SH-SY5Y (cell line): ENCODE data around the gene MYF6.

Source experiments
- GATA2 ChIP-seq: IDR thresholded peaks from 2 replicates; pipeline ENCODE4 v1.6.1; 2011; ENCODE audit warnings: mild to moderate bottlenecking, low read depth, low read length
- GATA3 ChIP-seq: IDR thresholded peaks from 2 replicates; pipeline ENCODE4 v1.6.1; 2011; ENCODE audit warnings: low read depth, mild to moderate bottlenecking, low read length, moderate library complexity

MYF6 gene

GRCh38 chr12:80707126-80707829 is at the start of gene MYF6:
MYF6 (plus strand) TSS chr12:80707634; CDS start chr12:80707720, 86 bp downstream.
- TF ChIP-seq GATA2 (no peak), GATA3 (no peak)

- no peak for TF ChIP-seq GATA2
- TF ChIP-seq GATA3: no peak
Measured at GRCh38 chr12:80659512-80660063, 47.8 kb upstream of the MYF6 start.

- TF ChIP-seq GATA3 (no peak), GATA2 (no peak)
Measured at GRCh38 chr12:80662586-80662985, 44.8 kb upstream of the MYF6 start.

GRCh38 chr12:80670214-80670613 is 37.2 kb upstream of the MYF6 start:
- TF ChIP-seq GATA3 (no peak), GATA2 (no peak)

GRCh38 chr12:80676856-80677255 is 30.6 kb upstream of the MYF6 start:
- TF ChIP-seq GATA2: no peak
- no peak for TF ChIP-seq GATA3

- no peak for TF ChIP-seq GATA2
- TF ChIP-seq GATA3: no peak
Measured at GRCh38 chr12:80677994-80678393, 29.4 kb upstream of the MYF6 start.

- TF ChIP-seq GATA3: no peak
Measured at GRCh38 chr12:80679346-80680131, 27.9 kb upstream of the MYF6 start.

GRCh38 chr12:80681287-80681686 is 26.1 kb upstream of the MYF6 start:
- TF ChIP-seq GATA2: no peak
- no peak for TF ChIP-seq GATA3

- TF ChIP-seq GATA2 (no peak), GATA3 (no peak)
Measured at GRCh38 chr12:80681786-80682185, 25.6 kb upstream of the MYF6 start.

GRCh38 chr12:80684077-80684495 is 23.3 kb upstream of the MYF6 start:
- no peak for TF ChIP-seq GATA2
- no peak for TF ChIP-seq GATA3

- TF ChIP-seq GATA2 (no peak), GATA3 (no peak)
Measured at GRCh38 chr12:80690090-80690489, 17.3 kb upstream of the MYF6 start.

GRCh38 chr12:80690513-80690912 is 16.9 kb upstream of the MYF6 start:
- TF ChIP-seq GATA2 (no peak), GATA3 (no peak)

GRCh38 chr12:80692114-80692513 is 15.3 kb upstream of the MYF6 start:
- TF ChIP-seq GATA3 (no peak), GATA2 (no peak)

- TF ChIP-seq GATA2 (no peak), GATA3 (no peak)
Measured at GRCh38 chr12:80697270-80697887, 10.1 kb upstream of the MYF6 start.

GRCh38 chr12:80698256-80698655 is 9.2 kb upstream of the MYF6 start:
- TF ChIP-seq GATA2 (no peak), GATA3 (no peak)
